H1 (cell line): ENCODE measurements around the gene STIMATE. TPM values are rescaled to one million over a fixed set of nuclear protein-coding genes. Genes with fewer than 3 reads are reported as not detected.

Experiments
- CTCF ChIA-PET: fragments of 300-600 bp; sonication (Branson Sonifier 250); formaldehyde crosslinking; loops from one replicate; lab custom pipeline; 2021; ENCODE audit not compliant: partially characterized antibody; lab: Charles Lee
- POLR2A ChIA-PET: fragments of 300-600 bp; sonication (Branson Sonifier 250); formaldehyde crosslinking; loops from one replicate; lab custom pipeline; 2021; ENCODE audit warnings: inconsistent platforms; ENCODE audit not compliant: partially characterized antibody; lab: Charles Lee
- DNase-seq, 2 experiments: peaks; one replicate each; pipeline versions ENCODE4 v3.0.0 to v3.0.0-alpha.2; 2010 to 2022; ENCODE audit warnings: low spot score in 2 of 2, low read depth in 1 of 2, mixed read lengths in 1 of 2
- FAIRE-seq: peaks from 2 replicates; lab custom pipeline; 2011; peaks lifted over from hg19 to GRCh38; lab: Jason Lieb, UNC
- H2AFZ ChIP-seq: 2 replicates; pipeline ENCODE4 v1.8.1; 2012; ENCODE audit warnings: low read length, inconsistent platforms
- H2AK5ac ChIP-seq: 2 replicates; pipeline ENCODE4 v1.6.1; 2013; ENCODE audit warnings: low read depth, low read length
- H2BK120ac ChIP-seq: replicated peaks from 2 replicates; pipeline ENCODE3; 2013; ENCODE audit warnings: low read depth, low read length, inconsistent platforms
- H2BK12ac ChIP-seq: 2 replicates; pipeline ENCODE4 v1.6.1; 2013; ENCODE audit warnings: low read depth, low read length
- H2BK15ac ChIP-seq: 2 replicates; pipeline ENCODE4 v1.6.1; 2013; ENCODE audit warnings: low read length
- H2BK20ac ChIP-seq: 2 replicates; pipeline ENCODE4 v1.6.1; 2013; ENCODE audit warnings: low read length
- H2BK5ac ChIP-seq: 2 replicates; pipeline ENCODE4 v1.6.1; 2013; ENCODE audit warnings: low read depth, low read length
- H3K14ac ChIP-seq: 2 replicates; pipeline ENCODE4 v1.6.1; 2013; ENCODE audit warnings: inconsistent platforms; ENCODE audit not compliant: insufficient read length
- H3K18ac ChIP-seq: 2 replicates; pipeline ENCODE4 v1.6.1; 2013; ENCODE audit warnings: low read length; ENCODE audit errors: extremely low read depth
- H3K23ac ChIP-seq: 2 replicates; pipeline ENCODE4 v1.6.1; 2013; ENCODE audit warnings: inconsistent platforms; ENCODE audit not compliant: insufficient read length
- H3K23me2 ChIP-seq: 2 replicates; pipeline ENCODE4 v1.6.1; 2013; ENCODE audit warnings: low read depth, low read length
- H3K27ac ChIP-seq: 2 replicates; pipeline ENCODE4 v1.6.1; 2011; ENCODE audit warnings: low read depth, low read length, inconsistent platforms
- H3K27me3 ChIP-seq, 4 experiments: replicated peaks in 1 of 4; 1 replicate in 1 of 4; 2 replicates in 3 of 4; pipeline versions ENCODE4 v1.6.1 to v1.8.1; 2011 to 2013; ENCODE audit warnings: low read length in 3 of 4, mild to moderate bottlenecking in 3 of 4, inconsistent platforms in 2 of 4, mixed read lengths in 2 of 4, moderate library complexity in 1 of 4; ENCODE audit not compliant: control insufficient read depth in 3 of 4, insufficient read depth in 3 of 4; ENCODE audit errors: extremely low read depth in 1 of 4
- H3K36me3 ChIP-seq, 4 experiments: 2 replicates each; pipeline versions ENCODE4 v1.6.1 to v1.8.1; 2011 to 2013; ENCODE audit warnings: mild to moderate bottlenecking in 4 of 4, low read length in 3 of 4, moderate library complexity in 2 of 4, control low read depth in 1 of 4, inconsistent platforms in 1 of 4; ENCODE audit not compliant: insufficient read depth in 4 of 4, control insufficient read depth in 2 of 4
- H3K4ac ChIP-seq: replicated peaks from 2 replicates; pipeline ENCODE3; 2013; ENCODE audit warnings: low read length, low read depth, mixed read lengths, inconsistent platforms; ENCODE audit not compliant: insufficient read length
- H3K4me1 ChIP-seq, 4 experiments: replicated peaks in 1 of 4; 1 replicate in 1 of 4; 2 replicates in 3 of 4; pipeline versions ENCODE4 v1.6.1 to v1.8.1; 2011 to 2013; ENCODE audit warnings: low read length in 3 of 4, inconsistent platforms in 2 of 4, mixed read lengths in 1 of 4; ENCODE audit not compliant: insufficient read depth in 4 of 4, control insufficient read depth in 3 of 4
- H3K4me2 ChIP-seq, 2 experiments: 2 replicates each; pipeline versions ENCODE4 v1.6.1 to v1.8.1; 2011 to 2013; ENCODE audit warnings: low read depth in 2 of 2, low read length in 2 of 2, control low read depth in 1 of 2, inconsistent platforms in 1 of 2, mild to moderate bottlenecking in 1 of 2; ENCODE audit not compliant: insufficient read depth in 1 of 2
- H3K4me3 ChIP-seq, 4 experiments: fragments of 200-600, 300-600 bp in 1 of 4; sonication (generic), shearing (Covaris generic), sonication (Bioruptor Twin) in 1 of 4; 2 replicates each; pipeline versions ENCODE4 v1.5.1 to v1.8.1; 2011 to 2016; ENCODE audit warnings: low read length in 4 of 4, low read depth in 3 of 4, control low read depth in 2 of 4, inconsistent platforms in 2 of 4, mild to moderate bottlenecking in 2 of 4, mixed read lengths in 1 of 4, moderate library complexity in 1 of 4; ENCODE audit not compliant: insufficient read depth in 2 of 4; ENCODE audit errors: extremely low read depth in 1 of 4
- H3K56ac ChIP-seq: replicated peaks from 2 replicates; pipeline ENCODE3; 2013; ENCODE audit warnings: low read depth, mild to moderate bottlenecking, mixed read lengths, low read length, inconsistent platforms; ENCODE audit not compliant: insufficient read length
- H3K79me1 ChIP-seq: 2 replicates; pipeline ENCODE4 v1.6.1; 2013; ENCODE audit warnings: low read depth, low read length, control low read depth
- H3K79me2 ChIP-seq, 2 experiments: 2 replicates each; pipeline versions ENCODE4 v1.6.1 to v1.8.1; 2012 to 2013; ENCODE audit warnings: low read length in 2 of 2, mild to moderate bottlenecking in 2 of 2, inconsistent platforms in 1 of 2; ENCODE audit not compliant: insufficient read depth in 2 of 2, control insufficient read depth in 1 of 2
- H3K9ac ChIP-seq, 4 experiments: replicated peaks in 1 of 4; 1 replicate in 1 of 4; 2 replicates in 3 of 4; pipeline versions ENCODE4 v1.6.1 to v1.8.1; 2011 to 2013; ENCODE audit warnings: low read depth in 3 of 4, low read length in 3 of 4, control low read depth in 2 of 4, mild to moderate bottlenecking in 2 of 4, moderate library complexity in 2 of 4, inconsistent platforms in 1 of 4; ENCODE audit errors: extremely low read depth in 1 of 4
- H3K9me3 ChIP-seq, 2 experiments: 2 replicates each; pipeline versions ENCODE4 v1.6.1 to v1.8.1; 2012 to 2013; ENCODE audit warnings: mild to moderate bottlenecking in 2 of 2, moderate library complexity in 2 of 2, control low read depth in 1 of 2, inconsistent platforms in 1 of 2, low read depth in 1 of 2, low read length in 1 of 2, mixed read lengths in 1 of 2; ENCODE audit not compliant: insufficient read depth in 2 of 2
- H4K20me1 ChIP-seq, 2 experiments: replicated peaks in 1 of 2; 2 replicates each; pipeline versions ENCODE3 to v1.8.1; 2011 to 2013; ENCODE audit warnings: inconsistent platforms in 2 of 2, low read length in 2 of 2, mild to moderate bottlenecking in 1 of 2; ENCODE audit not compliant: insufficient read depth in 2 of 2, control insufficient read depth in 1 of 2
- H4K5ac ChIP-seq: 2 replicates; pipeline ENCODE4 v1.6.1; 2013; ENCODE audit warnings: low read length, low read depth, mixed read lengths, inconsistent platforms; ENCODE audit not compliant: insufficient read length
- H4K8ac ChIP-seq: 2 replicates; pipeline ENCODE4 v1.8.0; 2013; ENCODE audit warnings: mild to moderate bottlenecking, moderate library complexity, low read length, inconsistent platforms; ENCODE audit not compliant: insufficient read depth; ENCODE audit errors: extremely low read depth
- H4K91ac ChIP-seq: replicated peaks from 2 replicates; pipeline ENCODE3; 2013; ENCODE audit warnings: low read length, mixed read lengths, inconsistent platforms; ENCODE audit not compliant: insufficient read length
- EGR1 ChIP-seq: IDR thresholded peaks from 2 replicates; pipeline ENCODE4 v1.6.1; 2011; ENCODE audit warnings: low read depth, low read length, borderline replicate concordance
- POU5F1 ChIP-seq: IDR thresholded peaks from 2 replicates; pipeline ENCODE4 v1.6.1; 2011; ENCODE audit warnings: low read depth, mild to moderate bottlenecking, low read length, moderate library complexity
- WGBS, 2 experiments: shearing (Covaris generic) in 1 of 2; methylation state at CpG; one replicate each; pipeline versions ENCODE4 v1.1.6 to v1.1.7; 2013 to 2015; ENCODE audit warnings: low lambda C conversion rate in 2 of 2, mixed read lengths in 2 of 2, inconsistent platforms in 1 of 2, low coverage in 1 of 2, missing lambda C conversion rate in 1 of 2; ENCODE audit not compliant: insufficient replicate concordance in 2 of 2, insufficient coverage in 1 of 2, insufficient read length in 1 of 2; ENCODE audit errors: extremely low coverage in 1 of 2, missing lambda C conversion rate in 1 of 2; 5-methylcytosine and 5-hydroxymethylcytosine counted together
- polyA plus RNA-seq, 7 experiments: library from polyadenylated mRNA; depleted of rRNA in 3 of 7; stranded (reverse) in 5 of 7; unstranded in 2 of 7; fragments of >200 nt in 5 of 7; fragments of 200-250 nt in 2 of 7; gene quantifications; 1 replicate in 5 of 7; 2 replicates in 1 of 7; 4 replicates in 1 of 7; pipeline versions ENCODE4 v1.2.1 to v1.2.3, GENCODE V29; 2011 to 2013; ENCODE audit warnings: missing spikeins in 2 of 7, mixed read lengths in 2 of 7
- total RNA-seq: library from RNA; stranded (reverse); fragmentation: NEBNext Ultra II Directional; extraction: Animal tissue kit (Norgen Biotek cat#: 25700); gene quantifications from 2 replicates; pipeline ENCODE4 v1.2.1, GENCODE V29; 2021
- TF ChIP-seq, protein P1 (sequence below): IDR thresholded peaks from 2 replicates; pipeline ENCODE4 v1.6.1; 2012; ENCODE audit warnings: inconsistent platforms

Gene STIMATE
- total and polyA plus RNA-seq, 2 of the 8 experiments (the other 6 are each of a cell fraction or from before 2014, with no cell fraction given) = 17.5 to 22.1 TPM

DNA sequence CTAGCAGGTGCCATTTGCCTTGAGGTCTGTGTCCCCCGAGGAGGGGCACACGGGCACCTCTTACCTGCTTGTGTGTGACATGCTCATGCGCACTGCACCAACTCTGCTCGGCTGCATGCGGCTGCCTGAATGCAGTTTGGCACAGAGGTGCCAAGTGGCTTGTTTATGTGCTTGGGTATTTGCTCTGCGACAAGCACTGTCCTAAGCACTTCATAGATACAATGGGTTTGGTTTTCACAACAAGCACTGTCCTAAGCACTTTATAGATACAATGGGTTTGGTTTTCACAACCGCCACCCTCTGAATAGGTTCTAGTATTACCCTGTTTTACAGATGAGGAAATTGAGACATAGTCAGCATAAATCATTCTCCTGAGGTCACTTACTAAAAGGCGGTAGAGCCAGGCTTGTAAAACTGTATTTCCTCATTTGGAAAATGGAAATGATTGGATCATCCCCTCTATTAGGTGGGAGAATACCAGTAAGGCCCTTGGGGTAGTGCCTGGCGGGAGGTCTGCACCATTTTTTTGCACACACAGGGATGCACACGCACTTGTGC lies 67.4 kb downstream of the STIMATE start:
- Histone ChIP-seq H2BK20ac (no peak overlapping the region), H3K4me1 (peaks cover 0 to 8% (median 2%) of the 10 kb centered on the region in 4 experiments; a peak in 2 of 7 replicates), H3K27me3 (no peaks in the 10 kb centered on the region), H3K79me2 (no peaks in the 10 kb centered on the region), H2BK12ac (no peak overlapping the region), H3K18ac (no peak overlapping the region), H3K79me1 (no peaks in the 10 kb centered on the region), H2BK15ac (no peak overlapping the region), H3K56ac (no peak overlapping the region), H4K8ac (no peak overlapping the region), H3K4me3 (no peak overlapping the region), H3K14ac (no peak overlapping the region), H3K27ac (no peak overlapping the region), H4K91ac (no peak overlapping the region), H3K4ac (no peak overlapping the region), H3K4me2 (no peak overlapping the region), H2BK120ac (no peak overlapping the region), H3K9ac (no peak overlapping the region), H3K23me2 (no peaks in the 10 kb centered on the region), H2AK5ac (no peak overlapping the region), H3K9me3 (no peaks in the 10 kb centered on the region), H3K36me3 (no peaks in the 10 kb centered on the region), H3K23ac (no peak overlapping the region), H2AFZ (no peak overlapping the region), H4K20me1 (no peaks in the 10 kb centered on the region), H4K5ac (no peak overlapping the region), H2BK5ac (no peak overlapping the region)
- WGBS, 2 experiments = 88% methylated on average over 10 of the region's 10 CpGs; no CpG with 5 or more reads in 1 of the 2 experiments
- FAIRE-seq (no peak), DNase-seq (no peak)
- ChIA-PET CTCF (interaction anchor here (0.6 to 4.7 kb wide), 5 partner anchors 9 to 382 kb away, joined by 3 to 24 read pairs (median 3); no protein-coding TSS in a partner anchor), POLR2A (interaction anchor here (1.2 kb wide), 1 partner anchor 10 kb away, joined by 8 read pairs; no protein-coding TSS in a partner anchor)
- no peak for TF ChIP-seq EGR1
- TF ChIP-seq POU5F1 = no peak
- TF ChIP-seq, protein P1, sequence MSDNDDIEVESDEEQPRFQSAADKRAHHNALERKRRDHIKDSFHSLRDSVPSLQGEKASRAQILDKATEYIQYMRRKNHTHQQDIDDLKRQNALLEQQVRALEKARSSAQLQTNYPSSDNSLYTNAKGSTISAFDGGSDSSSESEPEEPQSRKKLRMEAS = no peak
